ENCODE results near the gene TXNRD2. TPM values are rescaled to one million over a fixed set of nuclear protein-coding genes. Genes with fewer than 3 reads are reported as not detected.

Gene TXNRD2
- total RNA-seq, 1 experiment from 2014 or later = 23.0 TPM

GRCh38 chr22:19875531-19876313 is 65.9 kb downstream of the TXNRD2 start:
- H3K27me3 ChIP-seq (ENCODE audit: low read length) = no peaks in the 10 kb centered on the region
- H3K36me3 ChIP-seq (ENCODE audit: low read depth, low read length) = no peaks in the 10 kb centered on the region
- ChIA-PET POLR2A (ENCODE audit: unreplicated experiment) (no interaction called here), CTCF (no interaction called here)
- H3K9ac ChIP-seq (ENCODE audit: low read length) = no peak overlapping the region
- H3K4me2 ChIP-seq (ENCODE audit: low read length) = no peak overlapping the region
- intact Hi-C loops (cut with micrococcal nuclease) = no loop called here
- ATAC-seq (no peak), DNase-seq (no peak)
- no peaks in the 10 kb centered on the region for H3K9me3 ChIP-seq (ENCODE audit: low read length)
- H3K27ac ChIP-seq (ENCODE audit: low read length) = no peak overlapping the region
- no peak overlapping the region for H3K4me3 ChIP-seq (ENCODE audit: low read length)
- no peaks in the 10 kb centered on the region for H4K20me1 ChIP-seq (ENCODE audit: low read length)
- peaks cover 12% of the 10 kb centered on the region for H3K79me2 ChIP-seq (ENCODE audit: low read length)
- BruUV-seq (replicated peaks) = no TSS peak
- H3K4me1 ChIP-seq (ENCODE audit: insufficient read depth, low read length) = peaks cover 21% of the 10 kb centered on the region
- no peaks in the 10 kb centered on the region for H3K9me2 ChIP-seq (replicated peaks; ENCODE audit: low read length)
- no peaks in the 10 kb centered on the region for H3F3A ChIP-seq (ENCODE audit: low read length, unreplicated experiment)
- no peak for TF ChIP-seq EZH2phosphoT487 (IDR thresholded peaks at IDR 0.05; ENCODE audit: borderline replicate concordance, low read length)
- no peak for TF ChIP-seq EZH2 (IDR thresholded peaks at IDR 0.05; ENCODE audit: low read length, unreplicated experiment)
- no peak for TF ChIP-seq CTCF (conservative IDR thresholded peaks at IDR 0.05; ENCODE audit: low read depth, low read length)
- H2AFZ ChIP-seq (ENCODE audit: low read length) = no peak overlapping the region

GRCh38 chr22:19875061-19875530 is 66.5 kb downstream of the TXNRD2 start:
- ATAC-seq (no peak), DNase-seq (no peak)
- Histone ChIP-seq H3K36me3 (ENCODE audit: low read depth, low read length) (no peaks in the 10 kb centered on the region), H3F3A (ENCODE audit: low read length, unreplicated experiment) (no peaks in the 10 kb centered on the region), H3K9me2 (replicated peaks; ENCODE audit: low read length) (no peaks in the 10 kb centered on the region), H3K4me2 (ENCODE audit: low read length) (no peak overlapping the region), H2AFZ (ENCODE audit: low read length) (no peak overlapping the region), H3K4me1 (ENCODE audit: insufficient read depth, low read length) (peaks cover 15% of the 10 kb centered on the region), H4K20me1 (ENCODE audit: low read length) (no peaks in the 10 kb centered on the region), H3K27me3 (ENCODE audit: low read length) (no peaks in the 10 kb centered on the region), H3K27ac (ENCODE audit: low read length) (no peak overlapping the region), H3K79me2 (ENCODE audit: low read length) (peaks cover 6% of the 10 kb centered on the region), H3K9ac (ENCODE audit: low read length) (no peak overlapping the region), H3K9me3 (ENCODE audit: low read length) (no peaks in the 10 kb centered on the region), H3K4me3 (ENCODE audit: low read length) (no peak overlapping the region)
- CTCF ChIA-PET = no interaction called here
- intact Hi-C loops (cut with micrococcal nuclease) = no loop called here
- no peak for TF ChIP-seq EZH2phosphoT487 (IDR thresholded peaks at IDR 0.05; ENCODE audit: borderline replicate concordance, low read length)
- no peak for TF ChIP-seq CTCF (conservative IDR thresholded peaks at IDR 0.05; ENCODE audit: low read depth, low read length)
- no peak for TF ChIP-seq EZH2 (IDR thresholded peaks at IDR 0.05; ENCODE audit: low read length, unreplicated experiment)
- POLR2A ChIA-PET (ENCODE audit: unreplicated experiment) = no interaction called here
- BruUV-seq (replicated peaks) = no TSS peak

GRCh38 chr22:19874307-19875060 is 67.1 kb downstream of the TXNRD2 start:
- no peak overlapping the region for H2AFZ ChIP-seq (ENCODE audit: low read length)
- TF ChIP-seq EZH2 (IDR thresholded peaks at IDR 0.05; ENCODE audit: low read length, unreplicated experiment) = no peak
- no peak for TF ChIP-seq CTCF (conservative IDR thresholded peaks at IDR 0.05; ENCODE audit: low read depth, low read length)
- no peak for TF ChIP-seq EZH2phosphoT487 (IDR thresholded peaks at IDR 0.05; ENCODE audit: borderline replicate concordance, low read length)
- no peaks in the 10 kb centered on the region for H3K36me3 ChIP-seq (ENCODE audit: low read depth, low read length)
- peaks cover 8% of the 10 kb centered on the region for H3K4me1 ChIP-seq (ENCODE audit: insufficient read depth, low read length)
- H3F3A ChIP-seq (ENCODE audit: low read length, unreplicated experiment) = no peaks in the 10 kb centered on the region
- no peaks in the 10 kb centered on the region for H3K9me2 ChIP-seq (replicated peaks; ENCODE audit: low read length)
- no peak overlapping the region for H3K9ac ChIP-seq (ENCODE audit: low read length)
- no peaks in the 10 kb centered on the region for H3K79me2 ChIP-seq (ENCODE audit: low read length)
- H4K20me1 ChIP-seq (ENCODE audit: low read length) = no peaks in the 10 kb centered on the region
- no peak for ATAC-seq
- no peak for DNase-seq
- H3K9me3 ChIP-seq (ENCODE audit: low read length) = no peaks in the 10 kb centered on the region
- POLR2A ChIA-PET (ENCODE audit: unreplicated experiment) = no interaction called here
- intact Hi-C loops (cut with micrococcal nuclease) = no loop called here
- no peak overlapping the region for H3K4me2 ChIP-seq (ENCODE audit: low read length)
- no peak overlapping the region for H3K4me3 ChIP-seq (ENCODE audit: low read length)
- H3K27ac ChIP-seq (ENCODE audit: low read length) = no peak overlapping the region
- CTCF ChIA-PET = no interaction called here
- H3K27me3 ChIP-seq (ENCODE audit: low read length) = no peaks in the 10 kb centered on the region
- BruUV-seq (replicated peaks) = no TSS peak

Data from PC-3 (cell line).